ENCODE results near the gene KIR2DL4. TPM values are rescaled to one million over a fixed set of nuclear protein-coding genes. Genes with fewer than 3 reads are reported as not detected.

Gene KIR2DL4
- total RNA-seq, 1 donor from 2014 or later: not detected

Other genes with a start within 250 kb of the KIR2DL4 start
- gene LILRA2, start 229.8 kb upstream of the KIR2DL4 start, total RNA-seq: 5.8 TPM
- gene LILRA1, start 210.0 kb upstream of the KIR2DL4 start, total RNA-seq: 1.9 TPM
- gene LILRB1, start 173.1 kb upstream of the KIR2DL4 start, total RNA-seq: 11.4 TPM
- gene LILRB4, start 140.6 kb upstream of the KIR2DL4 start, total RNA-seq: 16.4 TPM
- gene KIR3DL3, start 79.2 kb upstream of the KIR2DL4 start, total RNA-seq: not detected
- gene KIR2DL3, start 65.1 kb upstream of the KIR2DL4 start, total RNA-seq: not detected
- not detected for gene KIR2DL1, start 33.8 kb upstream of the KIR2DL4 start, total RNA-seq
- not detected for gene KIR3DL1, start 12.9 kb downstream of the KIR2DL4 start, total RNA-seq
- gene KIR2DS4, start 29.1 kb downstream of the KIR2DL4 start, total RNA-seq: not detected
- gene KIR3DL2, start 46.8 kb downstream of the KIR2DL4 start, total RNA-seq: not detected
- not detected for gene FCAR, start 70.6 kb downstream of the KIR2DL4 start, total RNA-seq
- gene NCR1, start 102.5 kb downstream of the KIR2DL4 start, total RNA-seq: 0.32 TPM
- gene NLRP7, start 143.9 kb downstream of the KIR2DL4 start, total RNA-seq: not detected
- 14.8 TPM for gene NLRP2, start 162.8 kb downstream of the KIR2DL4 start, total RNA-seq
- gene GP6, start 234.7 kb downstream of the KIR2DL4 start, total RNA-seq: 0.72 TPM

Data from mucosa of gallbladder (tissue), 1 donor.